ENCODE measurements around the gene C8G. TPM values are rescaled to one million over a fixed set of nuclear protein-coding genes. Genes with fewer than 3 reads are reported as not detected.

C8G gene
- total RNA-seq, 1 experiment from 2014 or later: 0.85 TPM

DNA sequence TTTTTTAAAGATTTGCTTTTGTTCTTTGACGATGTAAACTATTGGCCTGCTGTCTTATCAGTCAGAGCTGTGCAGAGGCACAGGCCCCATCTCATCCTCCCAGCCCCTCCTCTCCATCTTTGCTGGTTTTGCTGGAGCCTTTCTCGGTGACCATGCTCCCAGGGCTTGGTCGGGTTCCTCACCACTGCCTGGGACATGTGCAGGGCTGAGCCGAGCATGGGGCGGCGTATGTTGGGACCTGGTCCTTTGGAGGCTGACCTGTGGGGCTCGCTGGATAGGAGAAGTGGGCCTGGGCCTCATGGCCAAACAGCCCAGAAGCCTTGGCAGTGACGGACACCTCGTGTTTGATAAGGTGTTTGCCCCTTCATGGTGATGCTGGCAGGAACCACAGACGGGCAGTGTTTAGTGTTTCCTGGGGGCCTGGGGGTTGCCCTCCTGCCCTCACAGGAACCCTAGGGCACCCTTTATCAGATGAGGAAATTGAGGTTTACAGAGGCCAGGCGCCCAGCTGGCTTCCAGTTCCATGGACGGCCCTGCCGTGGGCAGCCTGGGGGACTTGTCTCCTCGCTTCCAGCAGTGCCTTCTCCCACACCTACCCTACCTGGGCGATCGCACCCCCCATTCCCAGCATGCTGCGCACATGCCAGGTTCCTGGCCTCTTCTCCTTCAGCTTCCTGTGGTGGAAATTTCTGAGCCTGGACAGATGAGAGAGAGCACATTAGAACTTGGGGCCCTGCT, 31.2 kb upstream of the C8G start (continued):
- TF ChIP-seq, protein P1, sequence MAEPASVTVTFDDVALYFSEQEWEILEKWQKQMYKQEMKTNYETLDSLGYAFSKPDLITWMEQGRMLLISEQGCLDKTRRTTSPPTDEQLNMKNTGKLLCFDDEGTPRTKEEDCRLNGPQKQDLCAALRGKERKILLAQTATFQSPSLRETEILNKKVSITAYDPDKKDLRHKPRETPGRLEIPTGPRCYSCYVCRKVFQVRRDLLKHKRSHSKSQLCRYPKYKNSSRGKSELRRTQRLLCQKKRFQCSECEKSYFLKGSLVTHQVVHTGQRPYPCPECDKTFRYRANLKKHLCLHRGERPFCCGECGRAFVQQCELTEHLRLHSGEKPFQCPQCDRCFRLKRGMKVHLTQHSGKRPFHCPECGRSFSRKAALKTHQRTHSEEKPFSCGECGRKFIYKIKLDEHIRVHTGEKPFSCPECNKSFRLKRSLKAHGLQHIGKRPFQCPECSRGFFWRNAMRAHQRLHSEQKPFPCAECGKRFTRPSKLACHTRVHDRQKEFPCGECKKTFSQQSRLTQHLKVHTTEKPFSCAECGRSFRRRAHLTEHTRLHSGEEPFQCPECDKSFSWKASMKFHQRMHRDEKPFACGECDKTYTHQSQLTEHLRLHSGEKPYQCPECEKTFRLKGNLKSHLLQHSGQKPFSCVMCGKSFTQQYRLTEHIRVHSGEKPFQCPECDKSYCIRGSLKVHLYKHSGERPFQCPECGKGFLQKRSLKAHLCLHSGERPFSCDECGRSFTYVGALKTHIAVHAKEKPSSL (CRISPR knock-in tag; conservative IDR thresholded peaks at IDR 0.05): no peak
- no peak for TF ChIP-seq HMGA2 (CRISPR knock-in tag; IDR thresholded peaks at IDR 0.05)

DNA sequence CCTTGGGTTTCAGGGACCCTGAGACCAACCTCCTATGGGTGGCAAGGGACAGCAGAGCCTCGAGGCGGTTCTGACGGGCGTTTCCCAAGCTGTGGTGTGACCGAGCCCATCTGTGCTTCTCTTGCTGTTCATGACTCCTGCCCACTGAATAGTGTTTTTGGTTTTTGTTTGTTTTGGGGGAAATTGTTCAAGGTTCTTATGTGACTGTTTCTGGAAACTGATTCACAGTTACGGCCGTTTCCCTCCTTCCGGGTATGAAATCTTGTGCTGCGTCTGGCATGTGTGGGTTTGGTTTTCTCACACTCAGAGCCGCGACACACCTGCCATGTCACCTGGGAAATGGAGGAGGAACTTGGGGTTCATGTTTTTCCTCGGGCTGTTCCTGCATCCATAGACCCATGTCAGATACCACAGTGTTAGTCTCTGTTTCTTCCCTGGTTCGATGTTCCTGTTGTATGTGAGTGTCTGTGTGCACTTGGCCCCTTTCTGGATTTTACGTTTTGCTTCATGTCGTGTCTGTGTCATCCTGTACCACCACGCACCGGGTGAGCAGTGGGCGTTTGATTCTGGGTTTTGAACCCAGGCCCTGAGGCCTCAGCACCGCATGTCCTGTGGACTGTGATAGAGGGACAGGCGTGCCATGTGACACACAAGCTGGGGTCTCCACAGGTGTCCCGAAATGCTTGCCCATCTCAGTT, 29.3 kb upstream of the C8G start:
- H3K27ac Mint-ChIP-seq: peak overlapping the region; percentile 56; the same call in 1 of the 2 replicates
- TF ChIP-seq, protein P2, sequence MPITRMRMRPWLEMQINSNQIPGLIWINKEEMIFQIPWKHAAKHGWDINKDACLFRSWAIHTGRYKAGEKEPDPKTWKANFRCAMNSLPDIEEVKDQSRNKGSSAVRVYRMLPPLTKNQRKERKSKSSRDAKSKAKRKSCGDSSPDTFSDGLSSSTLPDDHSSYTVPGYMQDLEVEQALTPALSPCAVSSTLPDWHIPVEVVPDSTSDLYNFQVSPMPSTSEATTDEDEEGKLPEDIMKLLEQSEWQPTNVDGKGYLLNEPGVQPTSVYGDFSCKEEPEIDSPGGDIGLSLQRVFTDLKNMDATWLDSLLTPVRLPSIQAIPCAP (CRISPR knock-in tag; IDR thresholded peaks at IDR 0.05): no peak
- TF ChIP-seq NR2C2 (CRISPR knock-in tag; IDR thresholded peaks at IDR 0.05) (no peak), ZNF263 (CRISPR knock-in tag; IDR thresholded peaks at IDR 0.05; ENCODE audit: low read depth) (no peak), NFATC4 (CRISPR knock-in tag; IDR thresholded peaks at IDR 0.05) (no peak), ZNF671 (CRISPR knock-in tag; IDR thresholded peaks at IDR 0.05) (no peak), ZNF317 (CRISPR knock-in tag; IDR thresholded peaks at IDR 0.05; ENCODE audit: borderline replicate concordance, low read depth) (no peak)
- TF ChIP-seq, protein P3, sequence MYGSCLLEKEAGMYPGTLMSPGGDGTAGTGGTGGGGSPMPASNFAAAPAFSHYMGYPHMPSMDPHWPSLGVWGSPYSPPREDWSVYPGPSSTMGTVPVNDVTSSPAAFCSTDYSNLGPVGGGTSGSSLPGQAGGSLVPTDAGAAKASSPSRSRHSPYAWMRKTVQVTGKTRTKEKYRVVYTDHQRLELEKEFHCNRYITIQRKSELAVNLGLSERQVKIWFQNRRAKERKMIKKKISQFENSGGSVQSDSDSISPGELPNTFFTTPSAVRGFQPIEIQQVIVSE (CRISPR knock-in tag; IDR thresholded peaks at IDR 0.05; ENCODE audit: borderline replicate concordance): no peak
- TF ChIP-seq, protein P4, sequence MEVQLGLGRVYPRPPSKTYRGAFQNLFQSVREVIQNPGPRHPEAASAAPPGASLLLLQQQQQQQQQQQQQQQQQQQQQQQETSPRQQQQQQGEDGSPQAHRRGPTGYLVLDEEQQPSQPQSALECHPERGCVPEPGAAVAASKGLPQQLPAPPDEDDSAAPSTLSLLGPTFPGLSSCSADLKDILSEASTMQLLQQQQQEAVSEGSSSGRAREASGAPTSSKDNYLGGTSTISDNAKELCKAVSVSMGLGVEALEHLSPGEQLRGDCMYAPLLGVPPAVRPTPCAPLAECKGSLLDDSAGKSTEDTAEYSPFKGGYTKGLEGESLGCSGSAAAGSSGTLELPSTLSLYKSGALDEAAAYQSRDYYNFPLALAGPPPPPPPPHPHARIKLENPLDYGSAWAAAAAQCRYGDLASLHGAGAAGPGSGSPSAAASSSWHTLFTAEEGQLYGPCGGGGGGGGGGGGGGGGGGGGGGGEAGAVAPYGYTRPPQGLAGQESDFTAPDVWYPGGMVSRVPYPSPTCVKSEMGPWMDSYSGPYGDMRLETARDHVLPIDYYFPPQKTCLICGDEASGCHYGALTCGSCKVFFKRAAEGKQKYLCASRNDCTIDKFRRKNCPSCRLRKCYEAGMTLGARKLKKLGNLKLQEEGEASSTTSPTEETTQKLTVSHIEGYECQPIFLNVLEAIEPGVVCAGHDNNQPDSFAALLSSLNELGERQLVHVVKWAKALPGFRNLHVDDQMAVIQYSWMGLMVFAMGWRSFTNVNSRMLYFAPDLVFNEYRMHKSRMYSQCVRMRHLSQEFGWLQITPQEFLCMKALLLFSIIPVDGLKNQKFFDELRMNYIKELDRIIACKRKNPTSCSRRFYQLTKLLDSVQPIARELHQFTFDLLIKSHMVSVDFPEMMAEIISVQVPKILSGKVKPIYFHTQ (CRISPR knock-in tag; IDR thresholded peaks at IDR 0.05): no peak
- TF ChIP-seq, protein P5, sequence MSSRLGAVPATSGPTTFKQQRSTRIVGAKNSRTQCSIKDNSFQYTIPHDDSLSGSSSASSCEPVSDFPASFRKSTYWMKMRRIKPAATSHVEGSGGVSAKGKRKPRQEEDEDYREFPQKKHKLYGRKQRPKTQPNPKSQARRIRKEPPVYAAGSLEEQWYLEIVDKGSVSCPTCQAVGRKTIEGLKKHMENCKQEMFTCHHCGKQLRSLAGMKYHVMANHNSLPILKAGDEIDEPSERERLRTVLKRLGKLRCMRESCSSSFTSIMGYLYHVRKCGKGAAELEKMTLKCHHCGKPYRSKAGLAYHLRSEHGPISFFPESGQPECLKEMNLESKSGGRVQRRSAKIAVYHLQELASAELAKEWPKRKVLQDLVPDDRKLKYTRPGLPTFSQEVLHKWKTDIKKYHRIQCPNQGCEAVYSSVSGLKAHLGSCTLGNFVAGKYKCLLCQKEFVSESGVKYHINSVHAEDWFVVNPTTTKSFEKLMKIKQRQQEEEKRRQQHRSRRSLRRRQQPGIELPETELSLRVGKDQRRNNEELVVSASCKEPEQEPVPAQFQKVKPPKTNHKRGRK (CRISPR knock-in tag; IDR thresholded peaks at IDR 0.05; ENCODE audit: borderline replicate concordance): no peak

More for the DNA sequence above, 29.3 kb upstream of the C8G start:
- H3K9me3 Mint-ChIP-seq: no peaks in the 10 kb centered on the region
- H3K36me3 Mint-ChIP-seq: peaks cover 49% of the 10 kb centered on the region
- POLR2A ChIA-PET: interaction anchor here (1.1 kb wide), 1 partner anchor 8 kb away, joined by 3 read pairs; no protein-coding TSS in a partner anchor
- H3K4me3 Mint-ChIP-seq: no peak overlapping the region
- CTCF ChIA-PET: no interaction called here
- H3K27me3 Mint-ChIP-seq (ENCODE audit: low read depth): no peaks in the 10 kb centered on the region
- no peaks in the 10 kb centered on the region for H3K4me1 Mint-ChIP-seq
- DNase-seq (ENCODE audit: low spot score) (no peak), ATAC-seq (no peak)

All from WTC11 (cell line).